HEK293 (cell line): ENCODE measurements around the gene UNG.
A peak's percentile ranks its signal among the peaks of the same experiment; 100 is the strongest.

ENCODE experiments used
- CTCF ChIA-PET: fragments of 350-600 bp; formaldehyde crosslinking; extraction: SDS; loops from one replicate; lab custom pipeline; 2021; ENCODE audit warnings: antibody characterized with exemption; lab: Yijun Ruan, JAX
- POLR2A ChIA-PET: fragments of 300-600 bp; formaldehyde crosslinking; extraction: SDS; loops from one replicate; lab custom pipeline; 2020; ENCODE audit warnings: antibody characterized with exemption, inconsistent platforms; lab: Yijun Ruan, JAX
- H3K27ac ChIP-seq: fragments of 200-500 bp; sonication (Bioruptor generic); 2 replicates; pipeline ENCODE4 v1.5.1; 2014; ENCODE audit warnings: low read depth, low read length, control low read depth, inconsistent platforms; ENCODE audit errors: extremely low read depth
- H3K36me3 ChIP-seq, 2 experiments: fragments of 200-500 bp in 1 of 2; sonication (Bioruptor generic) in 1 of 2; 1 replicate in 1 of 2; 2 replicates in 1 of 2; pipeline ENCODE4 v1.5.1; 2014 to 2017; ENCODE audit warnings: inconsistent platforms in 2 of 2, low read length in 2 of 2; ENCODE audit not compliant: control insufficient read depth in 2 of 2, insufficient read depth in 1 of 2
- H3K4me1 ChIP-seq: fragments of 200-500 bp; sonication (Bioruptor generic); 2 replicates; pipeline ENCODE4 v1.5.1; 2014; ENCODE audit warnings: mild to moderate bottlenecking, low read length, inconsistent platforms; ENCODE audit not compliant: control insufficient read depth, insufficient read depth
- H3K4me3 ChIP-seq: 2 replicates; pipeline ENCODE4 v1.5.1; 2011; ENCODE audit warnings: low read depth, mild to moderate bottlenecking, control low read depth, low read length, moderate library complexity
- H3K9me3 ChIP-seq: fragments of 200-500 bp; sonication (Bioruptor generic); 2 replicates; pipeline ENCODE4 v1.5.1; 2014; ENCODE audit warnings: low read depth, low read length, inconsistent platforms; ENCODE audit not compliant: control insufficient read depth, insufficient read depth
- BCL11B ChIP-seq: fragments of 450-650 bp; formaldehyde crosslinking; IDR thresholded peaks from 2 replicates; pipeline ENCODE4 v1.5.1; 2016; ENCODE audit warnings: low read depth, missing biosample characterization, missing genetic modification characterization
- HOXA7 ChIP-seq: sonication (generic); formaldehyde crosslinking; IDR thresholded peaks from 2 replicates; pipeline ENCODE4 v1.8.1; 2022; ENCODE audit warnings: missing genetic modification reagents, borderline replicate concordance
- RBAK ChIP-seq: fragments of 450-650 bp; formaldehyde crosslinking; IDR thresholded peaks from 2 replicates; pipeline ENCODE4 v1.5.1; 2016; ENCODE audit warnings: missing biosample characterization, missing genetic modification characterization
- SP3 ChIP-seq: fragments of 450-650 bp; formaldehyde crosslinking; IDR thresholded peaks from 2 replicates; pipeline ENCODE4 v1.5.1; 2016; ENCODE audit warnings: missing biosample characterization, missing genetic modification characterization
- TCF7L2 ChIP-seq: IDR thresholded peaks from 2 replicates; pipeline ENCODE4 v1.6.1; 2011; ENCODE audit warnings: low read depth, mild to moderate bottlenecking, inconsistent platforms, low read length, moderate library complexity, borderline replicate concordance
- YY1 ChIP-seq: fragments of 450-650 bp; formaldehyde crosslinking; IDR thresholded peaks from 2 replicates; pipeline ENCODE4 v1.5.1; 2018; ENCODE audit warnings: missing biosample characterization, missing genetic modification characterization
- ZBTB21 ChIP-seq: fragments of 450-650 bp; formaldehyde crosslinking; IDR thresholded peaks from 2 replicates; pipeline ENCODE4 v1.5.1; 2017; ENCODE audit warnings: missing biosample characterization, missing genetic modification characterization
- ZFP3 ChIP-seq: fragments of 450-650 bp; formaldehyde crosslinking; IDR thresholded peaks from 2 replicates; pipeline ENCODE4 v1.5.1; 2016; ENCODE audit warnings: low read depth, missing biosample characterization, missing genetic modification characterization
- ZNF114 ChIP-seq: fragments of 450-650 bp; formaldehyde crosslinking; IDR thresholded peaks from 2 replicates; pipeline ENCODE4 v1.5.0; 2017; ENCODE audit warnings: missing biosample characterization, missing genetic modification characterization
- ZNF138 ChIP-seq: fragments of 450-650 bp; formaldehyde crosslinking; IDR thresholded peaks from 2 replicates; pipeline ENCODE4 v1.5.1; 2016; ENCODE audit warnings: missing biosample characterization, missing genetic modification characterization, borderline replicate concordance
- ZNF16 ChIP-seq: fragments of 450-650 bp; formaldehyde crosslinking; IDR thresholded peaks from 2 replicates; pipeline ENCODE4 v1.5.1; 2016; ENCODE audit warnings: low read depth, missing biosample characterization, missing genetic modification characterization
- ZNF169 ChIP-seq: fragments of 450-650 bp; formaldehyde crosslinking; IDR thresholded peaks from 2 replicates; pipeline ENCODE4 v1.5.1; 2016; ENCODE audit warnings: missing biosample characterization, missing genetic modification characterization
- ZNF239 ChIP-seq: fragments of 450-650 bp; formaldehyde crosslinking; IDR thresholded peaks from 2 replicates; pipeline ENCODE4 v1.5.1; 2016; ENCODE audit warnings: missing biosample characterization, missing genetic modification characterization
- ZNF335 ChIP-seq: fragments of 450-650 bp; formaldehyde crosslinking; conservative IDR thresholded peaks from 2 replicates; pipeline ENCODE4 v1.5.1; 2016; ENCODE audit warnings: missing biosample characterization, missing genetic modification characterization
- ZNF354C ChIP-seq: fragments of 450-650 bp; formaldehyde crosslinking; IDR thresholded peaks from 2 replicates; pipeline ENCODE4 v1.5.1; 2016; ENCODE audit warnings: missing biosample characterization, missing genetic modification characterization, low read depth, borderline replicate concordance
- ZNF521 ChIP-seq: fragments of 450-650 bp; formaldehyde crosslinking; IDR thresholded peaks from 2 replicates; pipeline ENCODE4 v1.5.1; 2017; ENCODE audit warnings: missing biosample characterization, mild to moderate bottlenecking, missing genetic modification characterization
- ZNF610 ChIP-seq: fragments of 450-650 bp; formaldehyde crosslinking; IDR thresholded peaks from 2 replicates; pipeline ENCODE4 v1.5.1; 2016; ENCODE audit warnings: missing biosample characterization, missing genetic modification characterization, borderline replicate concordance
- ZNF670 ChIP-seq: fragments of 450-650 bp; formaldehyde crosslinking; IDR thresholded peaks from 2 replicates; pipeline ENCODE4 v1.5.1; 2016; ENCODE audit warnings: missing biosample characterization, missing genetic modification characterization, low read depth
- ZNF785 ChIP-seq: fragments of 450-650 bp; formaldehyde crosslinking; IDR thresholded peaks from 2 replicates; pipeline ENCODE4 v1.5.1; 2016; ENCODE audit warnings: missing biosample characterization, missing genetic modification characterization
- ZNF837 ChIP-seq: fragments of 450-650 bp; formaldehyde crosslinking; IDR thresholded peaks from 2 replicates; pipeline ENCODE4 v1.5.1; 2016; ENCODE audit warnings: missing biosample characterization, missing genetic modification characterization
- TF ChIP-seq, protein P1 (sequence below): fragments of 450-650 bp; formaldehyde crosslinking; optimal IDR thresholded peaks from 2 replicates; pipeline ENCODE3; 2016; ENCODE audit warnings: missing biosample characterization, mild to moderate bottlenecking, missing genetic modification characterization
- TF ChIP-seq, protein P2 (sequence below): fragments of 450-650 bp; formaldehyde crosslinking; IDR thresholded peaks from 2 replicates; pipeline ENCODE4 v1.5.0; 2017; ENCODE audit warnings: missing biosample characterization, missing genetic modification characterization, borderline replicate concordance

Gene UNG

DNA sequence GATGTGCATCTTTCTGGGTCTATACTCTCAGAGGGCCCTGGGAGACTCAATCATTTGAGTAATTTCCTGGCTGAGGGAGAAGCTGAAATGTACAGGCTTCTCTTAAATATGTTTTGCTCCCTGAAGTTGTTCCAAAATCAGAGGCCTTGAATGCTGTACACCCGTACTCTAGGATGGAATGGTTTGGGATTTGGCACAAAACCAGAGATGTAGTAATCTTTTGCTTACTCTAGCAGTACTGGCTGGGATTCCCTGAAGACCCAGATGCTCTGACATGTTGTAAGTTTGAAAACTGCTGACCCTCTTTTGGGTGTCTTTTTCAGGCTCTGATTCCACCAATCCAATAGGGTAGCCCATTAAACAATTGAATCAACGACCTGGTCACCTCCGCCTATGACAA, 29.4 kb downstream of the UNG start (continued):
- no peak for TF ChIP-seq ZBTB21 (tag by site-specific recombination)
- no peak for TF ChIP-seq ZNF670 (tag by site-specific recombination)
- no peak for TF ChIP-seq ZNF239 (tag by site-specific recombination)

DNA sequence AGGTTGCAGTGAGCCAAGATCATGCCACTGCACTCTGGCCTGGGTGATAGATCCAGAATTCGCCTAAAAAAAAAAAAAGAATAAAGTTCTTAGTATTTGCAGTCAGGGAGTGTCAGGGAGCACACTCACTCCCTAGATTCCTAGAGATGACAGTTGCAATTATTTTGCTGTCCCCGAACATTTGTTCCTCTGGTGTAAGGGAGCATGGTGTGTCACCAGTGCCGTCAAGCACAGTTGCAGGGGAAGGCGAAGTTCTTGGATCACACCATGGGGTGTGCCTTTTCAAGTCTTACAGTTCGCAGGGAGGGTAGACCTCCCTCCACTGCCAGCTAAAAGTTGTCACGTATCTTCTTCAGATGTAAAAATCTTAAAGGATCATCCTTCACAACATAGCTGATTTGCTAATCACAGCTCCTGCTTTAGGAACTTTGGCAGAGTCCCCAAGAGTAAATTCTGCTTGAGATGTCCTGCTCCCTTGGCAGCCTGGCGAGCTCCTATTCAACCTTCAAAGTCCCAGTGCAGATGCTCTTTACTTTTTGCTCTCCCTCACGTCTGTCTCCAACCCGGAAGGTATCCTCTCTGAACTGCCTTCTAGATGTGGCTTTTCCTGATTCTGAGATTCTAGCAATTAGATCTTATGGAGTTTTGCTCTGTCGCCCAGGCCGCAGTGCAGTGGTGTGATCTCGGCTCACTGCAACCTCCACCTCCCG, 30.3 kb downstream of the UNG start:
- TF ChIP-seq ZNF785 (tag by site-specific recombination): no peak
- TF ChIP-seq, protein P1, sequence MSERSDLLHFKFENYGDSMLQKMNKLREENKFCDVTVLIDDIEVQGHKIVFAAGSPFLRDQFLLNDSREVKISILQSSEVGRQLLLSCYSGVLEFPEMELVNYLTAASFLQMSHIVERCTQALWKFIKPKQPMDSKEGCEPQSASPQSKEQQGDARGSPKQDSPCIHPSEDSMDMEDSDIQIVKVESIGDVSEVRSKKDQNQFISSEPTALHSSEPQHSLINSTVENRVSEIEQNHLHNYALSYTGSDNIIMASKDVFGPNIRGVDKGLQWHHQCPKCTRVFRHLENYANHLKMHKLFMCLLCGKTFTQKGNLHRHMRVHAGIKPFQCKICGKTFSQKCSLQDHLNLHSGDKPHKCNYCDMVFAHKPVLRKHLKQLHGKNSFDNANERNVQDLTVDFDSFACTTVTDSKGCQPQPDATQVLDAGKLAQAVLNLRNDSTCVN (tag by site-specific recombination): no peak
- TF ChIP-seq ZFP3 (tag by site-specific recombination): peak; percentile 87
- no peak for TF ChIP-seq SP3
- no peak for TF ChIP-seq ZNF169 (tag by site-specific recombination)
- no peak for TF ChIP-seq BCL11B (tag by site-specific recombination)
- no peak for TF ChIP-seq ZNF138 (tag by site-specific recombination)
- no peak overlapping the region for H3K4me3 ChIP-seq
- ChIA-PET CTCF (interaction anchor here (0.7 to 4.7 kb wide), 4 partner anchors 15 to 322 kb away, joined by 3 to 22 read pairs (median 4); no protein-coding TSS in a partner anchor), POLR2A (no interaction called here)
- H3K27ac ChIP-seq: no peak overlapping the region
- H3K36me3 ChIP-seq: no peaks in the 10 kb centered on the region
- H3K9me3 ChIP-seq: no peaks in the 10 kb centered on the region
- H3K4me1 ChIP-seq: no peaks in the 10 kb centered on the region

DNA sequence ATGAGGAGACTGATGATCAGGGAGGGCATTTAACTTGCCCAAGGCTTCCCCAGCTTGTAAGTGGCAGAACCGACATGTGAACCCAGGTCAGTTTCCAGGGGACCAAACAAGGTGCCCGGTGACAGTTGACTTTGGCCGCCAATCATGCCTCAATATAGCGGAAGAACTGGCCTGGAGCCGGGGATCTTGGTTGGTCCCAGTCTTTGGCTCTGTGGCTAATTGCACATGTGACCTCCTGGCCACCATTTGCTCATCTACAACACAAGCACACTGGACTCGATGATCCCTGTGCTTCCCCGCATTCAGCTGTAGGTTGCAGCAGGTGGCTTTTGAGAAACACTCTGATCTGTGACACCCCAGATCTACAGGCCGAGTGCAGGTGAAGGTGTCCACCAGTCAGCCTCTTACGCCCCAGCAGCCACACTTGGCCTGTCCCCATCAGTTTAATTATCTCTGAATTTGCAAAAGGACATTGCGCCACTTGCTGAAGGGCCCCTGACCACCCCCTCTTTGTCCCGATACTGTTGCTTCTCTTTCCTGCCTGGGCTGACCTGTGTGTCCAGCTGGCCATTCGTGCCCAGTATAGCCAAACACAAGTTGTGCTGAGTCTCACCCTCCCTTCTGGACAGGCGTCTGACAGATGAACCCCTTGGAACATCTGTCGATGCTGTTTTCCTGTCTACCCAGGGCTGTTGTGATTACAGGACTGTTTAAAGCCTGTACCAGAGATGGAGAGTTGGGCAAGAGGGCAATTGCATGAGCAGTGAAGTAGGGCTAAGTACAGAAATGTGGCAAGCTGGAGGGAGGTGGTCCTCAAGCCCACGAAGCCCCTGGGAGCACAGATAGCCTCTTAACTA, 33.1 kb downstream of the UNG start:
- Histone ChIP-seq H3K27ac (no peak overlapping the region), H3K4me1 (no peaks in the 10 kb centered on the region), H3K9me3 (no peaks in the 10 kb centered on the region), H3K36me3 (no peaks in the 10 kb centered on the region), H3K4me3 (no peak overlapping the region)
- POLR2A ChIA-PET: no interaction called here
- CTCF ChIA-PET: interaction anchor here (0.5 to 0.9 kb wide), 2 partner anchors 248 to 258 kb away, joined by 3 to 5 read pairs; no protein-coding TSS in a partner anchor
- TF ChIP-seq TCF7L2 (no peak), ZNF785 (tag by site-specific recombination) (no peak), YY1 (tag by site-specific recombination) (no peak), RBAK (tag by site-specific recombination) (no peak), ZNF335 (tag by site-specific recombination) (no peak), ZNF16 (tag by site-specific recombination) (no peak), ZNF610 (no peak), ZNF837 (tag by site-specific recombination) (no peak), HOXA7 (no peak), ZNF521 (tag by site-specific recombination) (no peak), ZNF354C (tag by site-specific recombination) (no peak), ZNF114 (tag by site-specific recombination) (no peak)
- TF ChIP-seq, protein P2, sequence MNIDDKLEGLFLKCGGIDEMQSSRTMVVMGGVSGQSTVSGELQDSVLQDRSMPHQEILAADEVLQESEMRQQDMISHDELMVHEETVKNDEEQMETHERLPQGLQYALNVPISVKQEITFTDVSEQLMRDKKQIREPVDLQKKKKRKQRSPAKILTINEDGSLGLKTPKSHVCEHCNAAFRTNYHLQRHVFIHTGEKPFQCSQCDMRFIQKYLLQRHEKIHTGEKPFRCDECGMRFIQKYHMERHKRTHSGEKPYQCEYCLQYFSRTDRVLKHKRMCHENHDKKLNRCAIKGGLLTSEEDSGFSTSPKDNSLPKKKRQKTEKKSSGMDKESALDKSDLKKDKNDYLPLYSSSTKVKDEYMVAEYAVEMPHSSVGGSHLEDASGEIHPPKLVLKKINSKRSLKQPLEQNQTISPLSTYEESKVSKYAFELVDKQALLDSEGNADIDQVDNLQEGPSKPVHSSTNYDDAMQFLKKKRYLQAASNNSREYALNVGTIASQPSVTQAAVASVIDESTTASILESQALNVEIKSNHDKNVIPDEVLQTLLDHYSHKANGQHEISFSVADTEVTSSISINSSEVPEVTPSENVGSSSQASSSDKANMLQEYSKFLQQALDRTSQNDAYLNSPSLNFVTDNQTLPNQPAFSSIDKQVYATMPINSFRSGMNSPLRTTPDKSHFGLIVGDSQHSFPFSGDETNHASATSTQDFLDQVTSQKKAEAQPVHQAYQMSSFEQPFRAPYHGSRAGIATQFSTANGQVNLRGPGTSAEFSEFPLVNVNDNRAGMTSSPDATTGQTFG (tag by site-specific recombination): no peak
